ENCODE measurements around the gene C3orf85. TPM values are rescaled to one million over a fixed set of nuclear protein-coding genes. Genes with fewer than 3 reads are reported as not detected.

Gene C3orf85, protein sequence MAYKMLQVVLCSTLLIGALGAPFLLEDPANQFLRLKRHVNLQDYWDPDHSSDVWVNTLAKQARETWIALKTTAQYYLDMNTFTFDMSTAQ
- total RNA-seq, result not detected
- not detected for polyA plus RNA-seq
- long read RNA-seq, donor 1, result 0 reads
- long read RNA-seq, donor 2, result 0 reads
- long read RNA-seq, donor 3, result 0 reads

GRCh38 chr3:109136523-109136922, at the start of gene C3orf85:
Gene C3orf85 (plus strand): TSS chr3:109136719. CDS start chr3:109136848, 129 bp downstream.
- DNase-seq, result no peak
- Histone ChIP-seq H3K4me1 (no peaks in the 10 kb centered on the region), H3K9me3 (no peaks in the 10 kb centered on the region), H3K4me3 (no peak within 1 kb of the TSS), H3K27me3 (no peaks in the 10 kb centered on the region), H3K27ac (no peak within 1 kb of the TSS), H3K36me3 (no peaks in the 10 kb centered on the region)
- TF ChIP-seq, protein P1, sequence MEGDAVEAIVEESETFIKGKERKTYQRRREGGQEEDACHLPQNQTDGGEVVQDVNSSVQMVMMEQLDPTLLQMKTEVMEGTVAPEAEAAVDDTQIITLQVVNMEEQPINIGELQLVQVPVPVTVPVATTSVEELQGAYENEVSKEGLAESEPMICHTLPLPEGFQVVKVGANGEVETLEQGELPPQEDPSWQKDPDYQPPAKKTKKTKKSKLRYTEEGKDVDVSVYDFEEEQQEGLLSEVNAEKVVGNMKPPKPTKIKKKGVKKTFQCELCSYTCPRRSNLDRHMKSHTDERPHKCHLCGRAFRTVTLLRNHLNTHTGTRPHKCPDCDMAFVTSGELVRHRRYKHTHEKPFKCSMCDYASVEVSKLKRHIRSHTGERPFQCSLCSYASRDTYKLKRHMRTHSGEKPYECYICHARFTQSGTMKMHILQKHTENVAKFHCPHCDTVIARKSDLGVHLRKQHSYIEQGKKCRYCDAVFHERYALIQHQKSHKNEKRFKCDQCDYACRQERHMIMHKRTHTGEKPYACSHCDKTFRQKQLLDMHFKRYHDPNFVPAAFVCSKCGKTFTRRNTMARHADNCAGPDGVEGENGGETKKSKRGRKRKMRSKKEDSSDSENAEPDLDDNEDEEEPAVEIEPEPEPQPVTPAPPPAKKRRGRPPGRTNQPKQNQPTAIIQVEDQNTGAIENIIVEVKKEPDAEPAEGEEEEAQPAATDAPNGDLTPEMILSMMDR (IDR thresholded peaks at IDR 0.05), result no peak
- TF ChIP-seq POLR2A (IDR thresholded peaks at IDR 0.05), result no peak
- 85 to 88% (median 86%) methylated on average over 3 of the region's 3 CpGs for WGBS, 4 donors
- no peak for ATAC-seq
- intact Hi-C loops (cut with DNase I), result no loop called here

- H3K36me3 ChIP-seq, result no peaks in the 10 kb centered on the region
- no peak overlapping the region for H3K4me3 ChIP-seq
- no peaks in the 10 kb centered on the region for H3K4me1 ChIP-seq
- 81 to 88% (median 86%) methylated on average over 1 of the region's 1 CpG for WGBS, 4 donors
- no peaks in the 10 kb centered on the region for H3K9me3 ChIP-seq
- intact Hi-C loops (cut with DNase I), result loop anchor here in 2 of 10 donors (10.0 kb wide), 1 partner anchor 64 kb away; no protein-coding TSS in a partner anchor
- TF ChIP-seq POLR2A (IDR thresholded peaks at IDR 0.05), result no peak
- TF ChIP-seq, protein P1 (IDR thresholded peaks at IDR 0.05), result no peak
- DNase-seq, result no peak
- no peak overlapping the region for H3K27ac ChIP-seq
- ATAC-seq, result no peak
- H3K27me3 ChIP-seq, result no peaks in the 10 kb centered on the region
Measured at GRCh38 chr3:109089265-109089664, 47.3 kb upstream of the C3orf85 start.

GRCh38 chr3:109091846-109092245, 44.7 kb upstream of the C3orf85 start:
- no peaks in the 10 kb centered on the region for H3K27me3 ChIP-seq
- H3K27ac ChIP-seq, result no peak overlapping the region
- 31 to 38% (median 32%) methylated on average over 2 of the region's 2 CpGs for WGBS, 4 donors
- DNase-seq, result no peak
- H3K9me3 ChIP-seq, result no peaks in the 10 kb centered on the region
- ATAC-seq, result no peak
- TF ChIP-seq, protein P1 (IDR thresholded peaks at IDR 0.05), result no peak
- no peak for TF ChIP-seq POLR2A (IDR thresholded peaks at IDR 0.05)
- H3K4me3 ChIP-seq, result no peak overlapping the region
- peaks cover 0 to 2% (median 0%) of the 10 kb centered on the region in 12 donors for H3K4me1 ChIP-seq
- H3K36me3 ChIP-seq, result no peaks in the 10 kb centered on the region
- intact Hi-C loops (cut with DNase I), result no loop called here

DNA sequence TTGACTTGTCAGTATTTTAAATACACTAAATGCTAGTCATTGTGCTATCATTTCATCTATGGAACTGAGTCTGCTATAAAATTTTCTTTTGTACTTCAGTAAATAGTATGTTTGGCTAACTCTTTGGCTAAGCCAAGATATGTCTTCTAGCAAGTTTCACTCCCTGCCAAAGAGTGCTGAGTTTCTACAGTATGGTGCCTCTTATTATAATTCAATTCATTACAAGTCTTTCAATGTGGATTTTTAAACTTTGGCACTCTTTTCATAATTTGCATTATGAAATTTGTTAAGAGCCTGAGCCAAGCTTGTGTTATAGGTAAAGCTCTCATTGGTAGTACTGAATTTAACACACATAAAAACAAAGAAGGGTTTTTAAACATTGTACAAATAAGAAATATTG, 43.0 kb upstream of the C3orf85 start:
- H3K4me3 ChIP-seq, result no peak overlapping the region
- TF ChIP-seq, protein P1 (IDR thresholded peaks at IDR 0.05), result no peak
- no peak for TF ChIP-seq POLR2A (IDR thresholded peaks at IDR 0.05)
- peaks cover 0 to 7% (median 0%) of the 10 kb centered on the region in 12 donors for H3K4me1 ChIP-seq
- H3K27ac ChIP-seq, result no peak overlapping the region
- no peaks in the 10 kb centered on the region for H3K27me3 ChIP-seq
- H3K9me3 ChIP-seq, result no peaks in the 10 kb centered on the region
- intact Hi-C loops (cut with DNase I), result no loop called here
- no peaks in the 10 kb centered on the region for H3K36me3 ChIP-seq
- ATAC-seq (no peak), DNase-seq (no peak)
